HL-60 (cell line): Measurements from ENCODE around the gene RNASE4.

Experiments
- DNase-seq, 2 experiments: peaks; one replicate each; pipeline ENCODE4 v3.0.0-alpha.2; 2010 to 2020; ENCODE audit warnings: low read depth in 1 of 2, low spot score in 1 of 2
- H3K27ac ChIP-seq: fragments of 250-450 bp; sonication (Bioruptor Pico); replicated peaks from 2 replicates; pipeline ENCODE4 v1.5.1; 2020; ENCODE audit warnings: mild to moderate bottlenecking, moderate library complexity
- H3K27me3 ChIP-seq: fragments of 250-450 bp; sonication (Bioruptor Pico); 2 replicates; pipeline ENCODE4 v1.5.1; 2021; ENCODE audit warnings: mild to moderate bottlenecking, moderate library complexity; ENCODE audit not compliant: insufficient read depth, poor library complexity, severe bottlenecking
- H3K4me3 ChIP-seq: replicated peaks from 2 replicates; pipeline ENCODE4 v1.5.1; 2011; ENCODE audit warnings: mild to moderate bottlenecking, control low read depth, low read length; ENCODE audit not compliant: insufficient read depth
- CTCF ChIP-seq: IDR thresholded peaks from one replicate; pipeline ENCODE4 v1.5.1; 2011; ENCODE audit warnings: low read length, control low read depth, inconsistent platforms; ENCODE audit not compliant: insufficient read depth
- GABPA ChIP-seq: IDR thresholded peaks from 2 replicates; pipeline ENCODE4 v1.6.1; 2012; ENCODE audit warnings: low read depth
- POLR2AphosphoS5 ChIP-seq: IDR thresholded peaks from 2 replicates; pipeline ENCODE4 v1.6.1; 2012; ENCODE audit warnings: low read depth
- REST ChIP-seq: IDR thresholded peaks from 2 replicates; pipeline ENCODE4 v1.6.1; 2012; ENCODE audit warnings: low read depth; ENCODE audit not compliant: insufficient replicate concordance
- SPI1 ChIP-seq: IDR thresholded peaks from 2 replicates; pipeline ENCODE4 v1.6.1; 2012; ENCODE audit warnings: low read depth, mild to moderate bottlenecking, borderline replicate concordance

RNASE4 gene

GRCh38 chr14:20682127-20682434 lies 2.3 kb upstream of the RNASE4 start:
- H3K27me3 ChIP-seq, result no peaks in the 10 kb centered on the region
- peak overlapping the region; percentile 93 for H3K4me3 ChIP-seq
- TF ChIP-seq REST (peak; percentile 3), POLR2AphosphoS5 (no peak)
- H3K27ac ChIP-seq, result no peak overlapping the region
- no peak for DNase-seq

- Histone ChIP-seq H3K27ac (peak overlapping the region; percentile 55), H3K4me3 (peak overlapping the region; percentile 93), H3K27me3 (no peaks in the 10 kb centered on the region)
- DNase-seq, result peak; percentile 69 to 75
- peak; percentile 39; the same call in 1 of the 2 replicates for TF ChIP-seq SPI1
- TF ChIP-seq REST, result no peak
- TF ChIP-seq GABPA, result peak; percentile 69
Measured at GRCh38 chr14:20682435-20683124, 1.8 kb upstream of the RNASE4 start.

GRCh38 chr14:20683125-20683890 lies 1.1 kb upstream of the RNASE4 start:
- Histone ChIP-seq H3K27me3 (no peaks in the 10 kb centered on the region), H3K4me3 (peak overlapping the region; percentile 93), H3K27ac (peak overlapping the region; percentile 55)
- 0 out of 2 replicates have a peak, but pooled peaks have one; percentile 18 for TF ChIP-seq POLR2AphosphoS5
- TF ChIP-seq SPI1, result no peak
- peak; percentile 86 for DNase-seq

- H3K27ac ChIP-seq, result no peak overlapping the region
- H3K4me3 ChIP-seq, result peak overlapping the region; percentile 93
- no peak for TF ChIP-seq SPI1
- TF ChIP-seq CTCF, result no peak
- no peak for TF ChIP-seq REST
- no peak for TF ChIP-seq GABPA
- no peak for TF ChIP-seq POLR2AphosphoS5
- DNase-seq, result peak in 1 of 2 experiments; percentile 10
- no peaks in the 10 kb centered on the region for H3K27me3 ChIP-seq
Measured at GRCh38 chr14:20684662-20685456, 499 bp downstream of the RNASE4 start.
